Lower lobe of right lung (tissue), 2 donors: ENCODE data around the gene ODC1. TPM values are rescaled to one million over a fixed set of nuclear protein-coding genes. Genes with fewer than 3 reads are reported as not detected.

Source experiments
- ATAC-seq, 2 donors: fragments of 200-7000 bp; cut with Tn5 transposase; one replicate each; pipeline ENCODE4 v1.9.1; 2020 to 2022; ENCODE audit warnings: mild to moderate bottlenecking in 2 of 2, moderate library complexity in 2 of 2
- DNase-seq: peaks from one replicate; pipeline ENCODE4 v3.0.0-alpha.2; 2020
- H3K27ac ChIP-seq: fragments of 200-600 bp; one replicate; pipeline ENCODE4 v1.8.0; 2022
- H3K27me3 ChIP-seq: fragments of 200-600 bp; one replicate; pipeline ENCODE4 v1.8.0; 2022; ENCODE audit warnings: low read depth
- H3K36me3 ChIP-seq: fragments of 200-600 bp; one replicate; pipeline ENCODE4 v1.8.0; 2022; ENCODE audit warnings: mild to moderate bottlenecking
- H3K4me1 ChIP-seq: fragments of 200-600 bp; one replicate; pipeline ENCODE4 v1.8.0; 2022
- H3K4me3 ChIP-seq: fragments of 200-600 bp; one replicate; pipeline ENCODE4 v1.8.0; 2022; ENCODE audit warnings: mild to moderate bottlenecking
- H3K9me3 ChIP-seq: fragments of 200-600 bp; one replicate; pipeline ENCODE4 v1.8.0; 2022
- intact Hi-C: fragments of 100-400 bp; cut with DNase I; formaldehyde crosslinking; loops from one replicate; pipeline ENCODE4 v1.11.0; 2022
- total RNA-seq: library from RNA; stranded (reverse); fragmentation: NEBNext Ultra II Directional; extraction: Animal tissue kit (Norgen Biotek cat#: 25700); gene quantifications from one replicate; pipeline ENCODE4 v1.2.1, GENCODE V29; 2021
- TF ChIP-seq, protein P1 (sequence below): fragments of 200-600 bp; IDR thresholded peaks from one replicate; pipeline ENCODE4 v1.8.0; 2022; ENCODE audit warnings: antibody characterized with exemption, mild to moderate bottlenecking
- donor health status: DM: no; HTN: yes; CAD: no; lungs with severe emphysema.

ODC1 gene
- total RNA-seq, 1 donor from 2014 or later = 30.1 TPM

DNA sequence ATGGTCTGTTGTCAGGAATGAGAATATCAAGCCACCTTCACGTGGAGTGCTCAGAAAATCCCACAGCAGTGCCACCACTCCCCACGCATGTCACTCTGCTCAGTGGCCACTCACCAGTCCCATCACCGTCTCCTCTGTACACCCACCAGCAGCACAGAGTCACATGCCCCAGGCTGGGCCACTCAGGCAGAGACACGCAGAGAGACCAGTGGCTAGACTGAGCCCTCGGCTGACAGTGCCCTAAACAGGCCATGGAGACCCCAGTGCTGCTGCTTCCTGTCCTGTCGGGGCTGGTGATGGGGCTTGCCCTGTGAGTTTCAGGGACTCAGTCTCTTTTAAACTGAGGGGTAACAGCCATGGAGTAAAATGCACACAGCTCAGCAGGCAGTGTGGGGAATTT is 25.9 kb downstream of the ODC1 start:
- no peak overlapping the region for H3K4me3 ChIP-seq
- intact Hi-C loops = no loop called here
- TF ChIP-seq, protein P1, sequence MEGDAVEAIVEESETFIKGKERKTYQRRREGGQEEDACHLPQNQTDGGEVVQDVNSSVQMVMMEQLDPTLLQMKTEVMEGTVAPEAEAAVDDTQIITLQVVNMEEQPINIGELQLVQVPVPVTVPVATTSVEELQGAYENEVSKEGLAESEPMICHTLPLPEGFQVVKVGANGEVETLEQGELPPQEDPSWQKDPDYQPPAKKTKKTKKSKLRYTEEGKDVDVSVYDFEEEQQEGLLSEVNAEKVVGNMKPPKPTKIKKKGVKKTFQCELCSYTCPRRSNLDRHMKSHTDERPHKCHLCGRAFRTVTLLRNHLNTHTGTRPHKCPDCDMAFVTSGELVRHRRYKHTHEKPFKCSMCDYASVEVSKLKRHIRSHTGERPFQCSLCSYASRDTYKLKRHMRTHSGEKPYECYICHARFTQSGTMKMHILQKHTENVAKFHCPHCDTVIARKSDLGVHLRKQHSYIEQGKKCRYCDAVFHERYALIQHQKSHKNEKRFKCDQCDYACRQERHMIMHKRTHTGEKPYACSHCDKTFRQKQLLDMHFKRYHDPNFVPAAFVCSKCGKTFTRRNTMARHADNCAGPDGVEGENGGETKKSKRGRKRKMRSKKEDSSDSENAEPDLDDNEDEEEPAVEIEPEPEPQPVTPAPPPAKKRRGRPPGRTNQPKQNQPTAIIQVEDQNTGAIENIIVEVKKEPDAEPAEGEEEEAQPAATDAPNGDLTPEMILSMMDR = no peak
- no peaks in the 10 kb centered on the region for H3K4me1 ChIP-seq
- ATAC-seq (no peak), DNase-seq (no peak)
- H3K27ac ChIP-seq = no peak overlapping the region
- no peaks in the 10 kb centered on the region for H3K9me3 ChIP-seq
- no peaks in the 10 kb centered on the region for H3K27me3 ChIP-seq
- peaks cover 81% of the 10 kb centered on the region for H3K36me3 ChIP-seq

DNA sequence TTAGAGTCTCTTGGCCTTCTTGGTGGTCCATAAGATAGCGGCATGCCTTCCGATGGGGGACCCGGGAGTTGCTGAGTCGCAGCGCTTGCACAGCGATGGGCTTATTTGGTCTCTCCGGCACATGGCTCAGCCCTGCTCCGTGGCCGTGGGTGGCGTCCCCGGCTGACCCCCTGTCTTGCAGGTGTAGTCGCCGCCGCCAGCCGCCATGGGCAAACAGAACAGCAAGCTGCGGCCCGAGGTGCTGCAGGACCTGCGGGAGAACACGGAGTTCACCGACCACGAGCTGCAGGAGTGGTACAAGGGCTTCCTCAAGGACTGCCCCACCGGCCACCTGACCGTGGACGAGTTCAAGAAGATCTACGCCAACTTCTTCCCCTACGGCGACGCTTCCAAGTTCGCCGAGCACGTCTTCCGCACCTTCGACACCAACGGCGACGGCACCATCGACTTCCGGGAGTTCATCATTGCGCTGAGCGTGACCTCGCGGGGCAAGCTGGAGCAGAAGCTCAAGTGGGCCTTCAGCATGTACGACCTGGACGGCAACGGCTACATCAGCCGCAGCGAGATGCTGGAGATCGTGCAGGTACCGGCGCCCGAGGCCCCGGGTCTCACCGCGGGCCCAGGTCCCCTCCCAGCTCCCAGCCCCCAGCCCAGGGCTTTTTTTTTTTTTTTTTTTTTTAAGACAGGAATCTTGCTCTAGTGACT is 28.4 kb downstream of the ODC1 start:
- TF ChIP-seq, protein P1 = no peak
- DNase-seq = no peak
- Histone ChIP-seq H3K36me3 (peaks cover 55% of the 10 kb centered on the region), H3K4me3 (no peak overlapping the region), H3K4me1 (peaks cover under 1% of the 10 kb centered on the region), H3K27ac (no peak overlapping the region), H3K9me3 (no peaks in the 10 kb centered on the region), H3K27me3 (no peaks in the 10 kb centered on the region)
- ATAC-seq = no peak
- intact Hi-C loops = no loop called here

DNA sequence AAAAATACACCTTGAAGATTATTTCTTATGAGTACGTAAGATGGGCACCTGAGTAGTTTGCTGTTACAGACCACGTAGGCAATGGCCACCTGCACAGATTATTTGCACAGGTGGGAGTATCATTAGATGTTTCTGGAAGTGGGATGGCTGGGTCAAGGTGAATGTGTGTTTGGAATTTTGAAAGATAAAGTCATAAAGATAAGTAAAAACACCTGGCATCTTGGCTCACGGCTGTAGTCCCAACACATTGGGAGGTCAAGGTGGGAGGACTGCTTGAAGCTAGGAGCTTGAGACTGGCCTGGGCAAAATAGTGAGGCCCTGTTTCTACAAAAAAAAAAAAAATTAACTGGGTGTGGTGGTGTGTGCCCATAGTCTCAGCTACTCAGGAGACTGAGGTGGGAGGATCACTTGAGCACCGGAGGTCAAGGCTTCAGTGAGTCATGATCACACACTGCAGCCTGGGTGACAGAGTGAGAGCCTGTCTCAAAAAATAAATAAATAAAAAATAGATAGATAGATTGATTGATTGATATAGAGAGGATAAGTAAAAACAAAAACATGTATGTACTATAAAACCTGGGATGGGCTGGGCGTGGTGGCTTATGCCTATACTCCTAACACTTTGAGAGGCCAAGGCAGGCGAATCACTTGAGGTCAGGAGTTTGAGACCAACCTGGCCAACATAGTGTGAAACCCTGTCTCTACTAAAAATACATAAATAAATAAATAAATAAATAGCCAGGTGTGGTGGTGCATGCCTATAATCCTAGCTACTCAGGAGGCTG is 30.4 kb downstream of the ODC1 start:
- Histone ChIP-seq H3K27me3 (no peaks in the 10 kb centered on the region), H3K27ac (no peak overlapping the region), H3K4me3 (no peak overlapping the region), H3K9me3 (no peaks in the 10 kb centered on the region), H3K4me1 (peaks cover 10% of the 10 kb centered on the region), H3K36me3 (peaks cover 36% of the 10 kb centered on the region)
- ATAC-seq (no peak), DNase-seq (no peak)
- TF ChIP-seq, protein P1 = no peak
- intact Hi-C loops = no loop called here

DNA sequence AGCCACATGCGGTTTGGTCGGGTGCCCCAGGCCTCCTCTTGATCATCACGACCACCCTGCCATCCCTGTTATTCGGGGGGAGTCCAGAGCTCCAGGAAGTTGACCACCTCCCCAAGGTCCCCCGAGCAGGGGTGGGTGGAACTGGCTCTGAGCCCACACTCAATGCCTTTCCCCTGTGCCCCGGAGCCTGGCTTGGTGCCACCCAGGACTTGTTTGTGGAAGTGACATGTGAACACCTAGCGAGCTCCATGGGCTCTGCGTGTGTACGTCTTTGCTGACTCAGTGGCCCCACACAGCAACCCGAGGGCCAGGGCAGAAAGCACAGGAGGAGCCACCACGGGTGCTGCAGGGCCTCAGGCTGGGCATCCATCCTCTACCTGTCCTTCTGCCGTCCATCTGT is 32.5 kb downstream of the ODC1 start:
- TF ChIP-seq, protein P1 = no peak
- ATAC-seq = no peak
- Histone ChIP-seq H3K4me1 (peaks cover 18% of the 10 kb centered on the region), H3K27ac (no peak overlapping the region), H3K9me3 (no peaks in the 10 kb centered on the region), H3K27me3 (no peaks in the 10 kb centered on the region), H3K4me3 (no peak overlapping the region), H3K36me3 (peaks cover 15% of the 10 kb centered on the region)
- no peak for DNase-seq
- intact Hi-C loops = no loop called here

DNA sequence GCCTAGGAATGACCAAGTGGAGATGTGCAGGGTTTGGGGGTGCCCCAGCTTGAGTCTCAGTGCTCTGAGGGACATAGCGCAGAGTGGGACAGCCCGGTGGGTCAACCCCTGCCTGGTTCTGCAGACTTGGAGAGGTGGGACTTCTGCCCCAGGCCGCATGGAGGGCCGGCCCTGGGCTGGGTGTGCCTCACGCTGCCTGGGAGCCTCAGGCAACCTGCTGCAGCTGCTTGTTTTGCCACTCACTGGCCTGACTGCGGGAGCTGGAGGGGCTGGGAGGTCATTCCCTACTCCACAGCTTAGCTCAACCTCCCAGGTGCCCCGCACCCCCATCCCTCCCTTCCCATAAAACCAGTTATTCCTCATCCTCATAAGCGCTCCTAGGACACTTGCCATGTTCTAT is 33.1 kb downstream of the ODC1 start:
- ATAC-seq = no peak
- peaks cover 20% of the 10 kb centered on the region for H3K4me1 ChIP-seq
- H3K27me3 ChIP-seq = no peaks in the 10 kb centered on the region
- no peak for DNase-seq
- peaks cover 9% of the 10 kb centered on the region for H3K36me3 ChIP-seq
- intact Hi-C loops = no loop called here
- no peaks in the 10 kb centered on the region for H3K9me3 ChIP-seq
- H3K27ac ChIP-seq = no peak overlapping the region
- no peak overlapping the region for H3K4me3 ChIP-seq
- TF ChIP-seq, protein P1 = no peak
